ENCODE measurements around the gene SERAC1.

DNA sequence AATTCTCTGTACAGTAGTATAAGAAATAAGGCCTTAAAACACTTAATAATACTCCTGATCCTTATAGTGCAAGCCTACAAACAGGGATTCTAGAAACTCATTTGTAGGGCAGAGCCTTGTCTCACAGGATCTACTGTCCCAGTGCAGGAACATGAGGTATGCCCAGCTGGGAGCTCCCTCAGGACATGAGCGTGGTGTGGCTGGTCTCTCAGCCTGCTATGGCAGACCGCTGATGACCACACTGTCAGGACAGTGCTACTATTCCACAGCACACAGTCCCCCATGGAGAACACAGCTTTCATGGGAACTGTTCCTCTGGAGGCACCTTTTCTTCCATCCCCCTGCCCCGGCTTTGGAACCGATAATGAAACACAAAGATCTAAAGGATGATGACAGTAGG is 53.0 kb downstream of the SERAC1 start:
- no peak for TF ChIP-seq POLR2AphosphoS5 (IDR thresholded peaks at IDR 0.05; ENCODE audit: borderline replicate concordance, low read depth, low read length)
- no peak for TF ChIP-seq EZH2 (IDR thresholded peaks at IDR 0.05)
- TF ChIP-seq FOXP2 (optimal IDR thresholded peaks at IDR 0.05; ENCODE audit: control extremely low read depth, extremely low read length, insufficient read depth) = no peak
